Astrocyte (in vitro differentiated cells and primary cell): ENCODE data around the gene GADL1. TPM values are rescaled to one million over a fixed set of nuclear protein-coding genes. Genes with fewer than 3 reads are reported as not detected.

ENCODE experiments used
- DNase-seq: peaks from one replicate; pipeline ENCODE4 v3.0.0-alpha.2; 2010; ENCODE audit warnings: low read depth
- FAIRE-seq: peaks from 2 replicates; lab custom pipeline; 2011; peaks lifted over from hg19 to GRCh38; lab: Jason Lieb, UNC
- H2AFZ ChIP-seq: 2 replicates; pipeline ENCODE4 v1.6.0; 2012; ENCODE audit warnings: low read depth, low read length, inconsistent platforms
- H3K27ac ChIP-seq: 2 replicates; pipeline ENCODE4 v1.5.1; 2011; ENCODE audit warnings: low read depth, low read length, inconsistent platforms
- H3K27me3 ChIP-seq: 2 replicates; pipeline ENCODE4 v1.6.0; 2011; ENCODE audit warnings: low read length, inconsistent platforms; ENCODE audit not compliant: insufficient read depth
- H3K36me3 ChIP-seq: 2 replicates; pipeline ENCODE4 v1.5.1; 2011; ENCODE audit warnings: low read length, inconsistent platforms; ENCODE audit not compliant: insufficient read depth
- H3K4me1 ChIP-seq: 2 replicates; pipeline ENCODE4 v1.5.1; 2011; ENCODE audit warnings: low read length, inconsistent platforms; ENCODE audit not compliant: insufficient read depth
- H3K4me2 ChIP-seq: 2 replicates; pipeline ENCODE4 v1.6.0; 2012; ENCODE audit warnings: low read length, inconsistent platforms
- H3K4me3 ChIP-seq: 2 replicates; pipeline ENCODE4 v1.5.1; 2011; ENCODE audit warnings: low read depth, mild to moderate bottlenecking, low read length, inconsistent platforms; ENCODE audit not compliant: insufficient read depth
- H3K79me2 ChIP-seq: 2 replicates; pipeline ENCODE4 v1.6.0; 2012; ENCODE audit warnings: mild to moderate bottlenecking, low read length, inconsistent platforms; ENCODE audit not compliant: insufficient read depth
- H3K9ac ChIP-seq: 2 replicates; pipeline ENCODE4 v1.6.0; 2012; ENCODE audit warnings: mild to moderate bottlenecking, low read length, inconsistent platforms
- H3K9me3 ChIP-seq: 2 replicates; pipeline ENCODE4 v1.5.1; 2012; ENCODE audit warnings: low read depth, mild to moderate bottlenecking, low read length, inconsistent platforms; ENCODE audit not compliant: insufficient read depth
- H4K20me1 ChIP-seq: 2 replicates; pipeline ENCODE4 v1.6.0; 2012; ENCODE audit warnings: low read length, inconsistent platforms; ENCODE audit not compliant: insufficient read depth
- H3K27ac Mint-ChIP-seq: one replicate; pipeline ENCODE4 v1.8.0; 2021; ENCODE audit warnings: mild to moderate bottlenecking, mixed read lengths; ENCODE audit not compliant: unreplicated experiment
- H3K27me3 Mint-ChIP-seq: one replicate; pipeline ENCODE4 v1.8.0; 2021; ENCODE audit warnings: low read depth, mixed read lengths; ENCODE audit not compliant: unreplicated experiment
- H3K36me3 Mint-ChIP-seq: one replicate; pipeline ENCODE4 v1.8.0; 2021; ENCODE audit warnings: low read depth, mixed read lengths; ENCODE audit not compliant: unreplicated experiment
- H3K4me1 Mint-ChIP-seq: one replicate; pipeline ENCODE4 v1.8.0; 2021; ENCODE audit warnings: low read depth, mixed read lengths; ENCODE audit not compliant: unreplicated experiment
- H3K4me3 Mint-ChIP-seq: one replicate; pipeline ENCODE4 v1.8.0; 2021; ENCODE audit warnings: mild to moderate bottlenecking, moderate library complexity, mixed read lengths; ENCODE audit not compliant: unreplicated experiment
- H3K9me3 Mint-ChIP-seq: one replicate; pipeline ENCODE4 v1.8.0; 2021; ENCODE audit warnings: mild to moderate bottlenecking, mixed read lengths; ENCODE audit not compliant: unreplicated experiment
- CTCF ChIP-seq: IDR thresholded peaks from 2 replicates; pipeline ENCODE4 v1.5.1; 2011; ENCODE audit warnings: low read depth, mild to moderate bottlenecking, inconsistent platforms, low read length, moderate library complexity; ENCODE audit not compliant: insufficient read depth
- EZH2 ChIP-seq: IDR thresholded peaks from 2 replicates; pipeline ENCODE4 v1.6.1; 2012; ENCODE audit warnings: mild to moderate bottlenecking, low read length, inconsistent platforms; ENCODE audit not compliant: insufficient read depth
- total RNA-seq: library from RNA; stranded (reverse); gene quantifications from 2 replicates; pipeline ENCODE4 v1.2.1, GENCODE V29; 2021

Gene GADL1
- total RNA-seq, 1 donor from 2014 or later, result 0.09 TPM

- FAIRE-seq (no peak), DNase-seq (no peak)
- H3K27me3 Mint-ChIP-seq, result no peaks in the 10 kb centered on the region
- H3K9me3 ChIP-seq, result no peaks in the 10 kb centered on the region
- no peak overlapping the region for H3K27ac ChIP-seq
- no peak overlapping the region for H2AFZ ChIP-seq
- H3K36me3 Mint-ChIP-seq, result peaks cover 5% of the 10 kb centered on the region
- H4K20me1 ChIP-seq, result no peaks in the 10 kb centered on the region
- no peaks in the 10 kb centered on the region for H3K79me2 ChIP-seq
- peaks cover 4% of the 10 kb centered on the region for H3K4me1 Mint-ChIP-seq
- H3K4me3 ChIP-seq, result no peak overlapping the region
- peaks cover 30% of the 10 kb centered on the region for H3K36me3 ChIP-seq
- H3K27ac Mint-ChIP-seq, result no peak overlapping the region
- TF ChIP-seq CTCF, result no peak
- no peak for TF ChIP-seq EZH2
- H3K27me3 ChIP-seq, result no peaks in the 10 kb centered on the region
- H3K4me1 ChIP-seq, result no peaks in the 10 kb centered on the region
- no peaks in the 10 kb centered on the region for H3K9me3 Mint-ChIP-seq
- no peak overlapping the region for H3K4me2 ChIP-seq
- no peak overlapping the region for H3K9ac ChIP-seq
- no peak overlapping the region for H3K4me3 Mint-ChIP-seq
Measured at GRCh38 chr3:30696896-30697295, 197.6 kb downstream of the GADL1 start.

DNA sequence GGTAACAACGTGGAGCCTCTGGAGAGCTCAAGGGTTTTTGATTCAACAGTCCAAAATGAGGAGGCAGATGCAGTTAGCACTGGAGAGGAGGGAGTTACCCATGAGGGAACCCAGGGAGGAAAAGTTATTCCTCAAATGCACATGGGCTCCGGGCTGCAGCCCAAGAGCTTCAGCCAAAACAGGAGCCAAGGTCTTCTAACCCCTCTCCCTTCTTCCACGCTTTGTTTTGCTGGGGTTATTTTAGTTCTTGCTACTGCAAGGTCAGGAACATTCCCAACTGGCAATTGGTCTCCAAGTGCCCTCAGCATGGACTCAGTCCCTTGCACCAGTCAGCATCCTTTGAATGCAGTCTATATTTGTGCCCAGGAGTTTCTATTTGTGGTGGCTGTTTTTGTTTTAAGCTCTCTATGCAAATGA lies 198.1 kb downstream of the GADL1 start:
- Histone ChIP-seq H3K27me3 (no peaks in the 10 kb centered on the region), H3K4me3 (no peak overlapping the region), H3K4me2 (no peak overlapping the region), H3K27ac (no peak overlapping the region), H3K4me1 (no peaks in the 10 kb centered on the region), H2AFZ (no peak overlapping the region), H3K79me2 (no peaks in the 10 kb centered on the region), H3K36me3 (peaks cover 31% of the 10 kb centered on the region), H3K9ac (no peak overlapping the region), H4K20me1 (no peaks in the 10 kb centered on the region), H3K9me3 (no peaks in the 10 kb centered on the region)
- no peak overlapping the region for H3K27ac Mint-ChIP-seq
- DNase-seq (no peak), FAIRE-seq (no peak)
- no peak overlapping the region for H3K4me3 Mint-ChIP-seq
- no peak for TF ChIP-seq EZH2
- TF ChIP-seq CTCF, result no peak
- peaks cover 4% of the 10 kb centered on the region for H3K4me1 Mint-ChIP-seq
- no peaks in the 10 kb centered on the region for H3K27me3 Mint-ChIP-seq
- no peaks in the 10 kb centered on the region for H3K9me3 Mint-ChIP-seq
- peaks cover 5% of the 10 kb centered on the region for H3K36me3 Mint-ChIP-seq

DNA sequence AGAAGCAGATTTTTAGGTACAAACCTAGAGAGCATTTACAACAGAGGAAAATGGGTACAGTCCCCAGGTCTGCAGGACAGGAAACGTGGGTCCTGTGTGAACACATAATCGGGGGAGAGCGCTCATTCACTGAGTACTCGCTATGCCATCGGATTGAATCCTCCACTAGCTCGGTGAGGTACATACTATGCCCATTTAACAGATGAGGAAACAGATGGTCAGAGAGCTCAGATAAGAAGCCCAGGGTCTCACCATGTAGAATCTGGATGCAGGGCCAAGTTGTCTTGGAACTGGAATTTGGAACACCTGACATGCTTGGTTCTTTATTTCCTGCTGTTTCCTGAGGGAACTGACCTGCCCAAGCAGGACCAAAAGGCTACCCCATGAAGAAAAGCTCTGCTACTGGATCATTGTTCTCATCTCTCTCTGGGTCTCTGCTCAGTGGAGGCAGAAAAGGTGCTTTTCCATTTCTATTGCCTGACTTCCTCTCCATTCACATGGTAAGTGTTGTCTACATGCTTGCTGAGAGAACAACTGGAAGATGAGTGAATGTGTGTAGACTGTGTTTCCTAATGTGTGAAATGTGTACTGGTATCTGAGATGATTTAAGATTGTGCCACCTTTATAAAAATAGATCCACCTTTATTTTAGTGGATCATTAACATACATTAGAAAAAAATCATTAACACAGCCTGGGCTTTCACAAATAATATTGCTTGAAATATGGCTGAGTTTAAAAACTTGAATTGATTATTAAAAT lies 199.0 kb downstream of the GADL1 start:
- Histone ChIP-seq H3K9me3 (no peaks in the 10 kb centered on the region), H2AFZ (no peak overlapping the region), H3K4me2 (no peak overlapping the region), H3K4me1 (no peaks in the 10 kb centered on the region), H3K27me3 (no peaks in the 10 kb centered on the region), H3K4me3 (no peak overlapping the region), H3K79me2 (peaks cover 2% of the 10 kb centered on the region), H3K36me3 (peaks cover 34% of the 10 kb centered on the region), H4K20me1 (no peaks in the 10 kb centered on the region), H3K27ac (no peak overlapping the region), H3K9ac (no peak overlapping the region)
- no peak overlapping the region for H3K27ac Mint-ChIP-seq
- H3K9me3 Mint-ChIP-seq, result no peaks in the 10 kb centered on the region
- no peak overlapping the region for H3K4me3 Mint-ChIP-seq
- TF ChIP-seq CTCF (no peak), EZH2 (no peak)
- DNase-seq, result no peak
- no peak for FAIRE-seq
- peaks cover 6% of the 10 kb centered on the region for H3K36me3 Mint-ChIP-seq
- H3K4me1 Mint-ChIP-seq, result peaks cover 7% of the 10 kb centered on the region
- H3K27me3 Mint-ChIP-seq, result no peaks in the 10 kb centered on the region
